GM12878 (cell line): ENCODE data around the gene SDC1. TPM values are rescaled to one million over a fixed set of nuclear protein-coding genes. Genes with fewer than 3 reads are reported as not detected.
A peak's percentile ranks its signal among the peaks of the same experiment; 100 is the strongest.

Experiments
- ATAC-seq: fragments of 200-7000 bp; cut with Tn5 transposase; 3 replicates; pipeline ENCODE4 v1.9.1; 2020; ENCODE audit warnings: mild to moderate bottlenecking, moderate library complexity
- BruUV-seq: library from RNA; stranded (reverse); fragments of 400-500 nt; replicated peaks from 2 replicates; lab custom pipeline; 2021; lab: Mats Ljungman, UMichigan
- CTCF ChIA-PET: fragments of 300-600 bp; sonication (Branson Sonifier 250); formaldehyde crosslinking; extraction: SDS; loops from one replicate; lab custom pipeline; 2021; ENCODE audit warnings: inconsistent platforms; lab: Yijun Ruan, JAX
- POLR2A ChIA-PET: fragments of 350-600 bp; formaldehyde crosslinking; extraction: SDS; loops from one replicate; lab custom pipeline; 2021; ENCODE audit warnings: inconsistent platforms; lab: Charles Lee
- RAD21 ChIA-PET: fragments of 300-600 bp; sonication (Branson Sonifier 250); formaldehyde crosslinking; loops from one replicate; lab custom pipeline; 2023; ENCODE audit warnings: antibody characterized with exemption; ENCODE audit not compliant: unreplicated experiment; lab: Charles Lee
- SMC1A ChIA-PET: fragments of 300-600 bp; sonication (Branson Sonifier 250); formaldehyde crosslinking; loops from one replicate; lab custom pipeline; 2023; ENCODE audit not compliant: unreplicated experiment, uncharacterized antibody; lab: Charles Lee
- DNase-seq: peaks from one replicate; pipeline ENCODE4 v3.0.0-alpha.2; 2011; ENCODE audit warnings: low read depth, low spot score
- FAIRE-seq: peaks from 3 replicates; lab custom pipeline; 2011; peaks lifted over from hg19 to GRCh38; lab: Jason Lieb, UNC
- H2AFZ ChIP-seq: 2 replicates; pipeline ENCODE4 v1.6.0; 2011; ENCODE audit warnings: low read depth, low read length, control low read depth; ENCODE audit not compliant: control insufficient read depth
- H3K27ac ChIP-seq: 2 replicates; pipeline ENCODE4 v1.5.1; 2011; ENCODE audit warnings: control low read depth; ENCODE audit not compliant: control insufficient read depth, insufficient read depth
- H3K27me3 ChIP-seq, 2 experiments: replicated peaks in 1 of 2; 2 replicates each; pipeline versions ENCODE4 v1.6.0 to v1.6.1; 2011; ENCODE audit warnings: low read length in 1 of 2; ENCODE audit not compliant: control insufficient read depth in 2 of 2, insufficient read depth in 2 of 2
- H3K36me3 ChIP-seq, 2 experiments: 2 replicates each; pipeline ENCODE4 v1.5.1; 2011; ENCODE audit warnings: low read length in 1 of 2; ENCODE audit not compliant: control insufficient read depth in 2 of 2, insufficient read depth in 2 of 2
- H3K4me1 ChIP-seq: 2 replicates; pipeline ENCODE4 v1.6.1; 2011; ENCODE audit warnings: mild to moderate bottlenecking, low read length, moderate library complexity, mixed read lengths; ENCODE audit not compliant: control insufficient read depth, insufficient read depth
- H3K4me2 ChIP-seq: 2 replicates; pipeline ENCODE4 v1.6.0; 2011; ENCODE audit warnings: control low read depth; ENCODE audit not compliant: control insufficient read depth, insufficient read depth
- H3K4me3 ChIP-seq: fragments of 200-600 bp; sonication (generic); 2 replicates; pipeline ENCODE4 v1.5.1; 2016
- H3K79me2 ChIP-seq: 2 replicates; pipeline ENCODE4 v1.6.0; 2011; ENCODE audit warnings: low read length; ENCODE audit not compliant: control insufficient read depth, insufficient read depth
- H3K9ac ChIP-seq: 2 replicates; pipeline ENCODE4 v1.8.0; 2011; ENCODE audit warnings: low read length, control low read depth, mixed read lengths; ENCODE audit not compliant: control insufficient read depth, insufficient read depth
- H3K9me3 ChIP-seq: replicated peaks from 3 replicates; pipeline ENCODE4 v1.5.1; 2011; ENCODE audit warnings: mild to moderate bottlenecking, low read length; ENCODE audit not compliant: control insufficient read depth, insufficient read depth
- H4K20me1 ChIP-seq: 2 replicates; pipeline ENCODE4 v1.6.0; 2011; ENCODE audit not compliant: control insufficient read depth, insufficient read depth
- ATF7 ChIP-seq: fragments of 450-650 bp; IDR thresholded peaks from 2 replicates; pipeline ENCODE4 v1.6.1; 2016; ENCODE audit warnings: low read depth, mild to moderate bottlenecking
- BMI1 ChIP-seq: fragments of 450-650 bp; IDR thresholded peaks from 2 replicates; pipeline ENCODE4 v1.6.1; 2016; ENCODE audit warnings: mild to moderate bottlenecking, moderate library complexity, borderline replicate concordance
- CHD4 ChIP-seq: fragments of 200-600 bp; sonication (generic); IDR thresholded peaks from 2 replicates; pipeline ENCODE4 v1.6.1; 2016; ENCODE audit warnings: mild to moderate bottlenecking
- CREM ChIP-seq: IDR thresholded peaks from 2 replicates; pipeline ENCODE4 v1.6.1; 2014; ENCODE audit warnings: antibody characterized with exemption, low read depth
- DPF2 ChIP-seq: fragments of 450-650 bp; IDR thresholded peaks from 2 replicates; pipeline ENCODE4 v1.6.1; 2017; ENCODE audit warnings: mild to moderate bottlenecking
- KAT2A ChIP-seq: conservative IDR thresholded peaks from 2 replicates; pipeline ENCODE4 v1.6.1; 2011; ENCODE audit warnings: low read depth, low read length; ENCODE audit not compliant: control insufficient read depth
- MTA2 ChIP-seq: fragments of 450-650 bp; IDR thresholded peaks from 2 replicates; pipeline ENCODE4 v1.6.1; 2016; ENCODE audit warnings: low read depth, mild to moderate bottlenecking, moderate library complexity
- MXI1 ChIP-seq: fragments of 150-350 bp; IDR thresholded peaks from 2 replicates; pipeline ENCODE4 v1.6.1; 2011; ENCODE audit warnings: low read depth, mild to moderate bottlenecking, inconsistent platforms, low read length, improper control_type of control experiment
- NFIC ChIP-seq: IDR thresholded peaks from 2 replicates; pipeline ENCODE4 v1.6.1; 2012; ENCODE audit warnings: low read depth, mild to moderate bottlenecking, inconsistent platforms, low read length, moderate library complexity
- PKNOX1 ChIP-seq: fragments of 450-650 bp; IDR thresholded peaks from 2 replicates; pipeline ENCODE4 v1.6.1; 2016; ENCODE audit warnings: mild to moderate bottlenecking
- REST ChIP-seq: IDR thresholded peaks from 2 replicates; pipeline ENCODE4 v1.6.1; 2012; ENCODE audit warnings: mild to moderate bottlenecking, low read depth, low read length
- SMC3 ChIP-seq: IDR thresholded peaks from 2 replicates; pipeline ENCODE4 v1.6.1; 2011; ENCODE audit warnings: low read length, improper control_type of control experiment, borderline replicate concordance
- SPI1 ChIP-seq: IDR thresholded peaks from 2 replicates; pipeline ENCODE4 v1.6.1; 2011; ENCODE audit warnings: low read depth, mild to moderate bottlenecking, low read length, moderate library complexity, borderline replicate concordance; ENCODE audit not compliant: insufficient read depth
- TAF1 ChIP-seq: IDR thresholded peaks from 2 replicates; pipeline ENCODE4 v1.6.1; 2011; ENCODE audit warnings: mild to moderate bottlenecking, low read depth, low read length, borderline replicate concordance
- USF1 ChIP-seq: IDR thresholded peaks from 2 replicates; pipeline ENCODE4 v1.6.1; 2011; ENCODE audit warnings: borderline replicate concordance, low read depth, mild to moderate bottlenecking, moderate library complexity, mixed read lengths, low read length; ENCODE audit not compliant: insufficient read depth; ENCODE audit errors: extremely low read length
- USF2 ChIP-seq: IDR thresholded peaks from 2 replicates; pipeline ENCODE4 v1.6.1; 2011; ENCODE audit warnings: low read depth, low read length, improper control_type of control experiment, borderline replicate concordance
- ZNF384 ChIP-seq: IDR thresholded peaks from 2 replicates; pipeline ENCODE4 v1.6.1; 2012; ENCODE audit warnings: low read depth, mild to moderate bottlenecking, low read length, improper control_type of control experiment, borderline replicate concordance
- WGBS: methylation state at CpG from one replicate; pipeline ENCODE4 v1.1.6; 2016; ENCODE audit warnings: low lambda C conversion rate; ENCODE audit not compliant: insufficient replicate concordance, insufficient coverage; ENCODE audit errors: missing lambda C conversion rate; 5-methylcytosine and 5-hydroxymethylcytosine counted together
- in situ Hi-C: fragments of 300-500 bp; cut with MboI; formaldehyde crosslinking; loops from 9 replicates; pipeline ENCODE4 v1.14.3; 2018; ENCODE audit warnings: mixed read lengths
- intact Hi-C: fragments of 100-400 bp; cut with micrococcal nuclease; formaldehyde crosslinking; loops from one replicate; pipeline ENCODE4 v1.14.2; 2022; ENCODE audit not compliant: unreplicated experiment
- polyA plus RNA-seq, 11 experiments: library from polyadenylated mRNA; depleted of rRNA in 4 of 11; unstranded in 6 of 11; stranded (reverse) in 5 of 11; fragments of >200 nt; fragmentation: Nextera tagmentation in 4 of 11; fragmentation: Illumina TruSeq in 1 of 11; extraction: Ambion mirVana in 4 of 11; extraction: Trizol in 1 of 11; gene quantifications; 1 replicate in 1 of 11; 2 replicates in 10 of 11; pipeline versions ENCODE4 v1.2.1 to v1.2.3, GENCODE V29; 2011 to 2016; ENCODE audit warnings: inconsistent platforms in 2 of 11, missing spikeins in 2 of 11, low read depth in 1 of 11
- total RNA-seq, 4 experiments: library from RNA; depleted of rRNA in 3 of 4; stranded (reverse); fragments of >200 nt in 3 of 4; fragmentation: Illumina TruSeq in 1 of 4; extraction: Trizol in 1 of 4; gene quantifications; 2 replicates each; pipeline versions ENCODE4 v1.2.1 to v1.2.3, GENCODE V29; 2013 to 2021

SDC1 gene
- total and polyA plus RNA-seq, 10 of the 15 experiments (the other 5 are each of a cell fraction or from before 2014, with no cell fraction given): 0.85 to 36.8 (median 23.7) TPM

GRCh38 chr2:20207051-20207450, 17.9 kb downstream of the SDC1 start (continued):
- TF ChIP-seq USF1 (no peak), MXI1 (no peak)

- in situ Hi-C loops (no loop called here), intact Hi-C loops (no loop called here)
- no TSS peak for BruUV-seq
- ChIA-PET CTCF (interaction anchor here (1.2 to 5.2 kb wide), 3 partner anchors 16 to 70 kb away, joined by 3 to 23 read pairs (median 7); partner anchors contain the start of gene SDC1), RAD21 (interaction anchor here (0.9 to 3.5 kb wide), 2 partner anchors 16 to 20 kb away, joined by 3 to 19 read pairs; no protein-coding TSS in a partner anchor), POLR2A (no interaction called here), SMC1A (no interaction called here)
- H3K36me3 ChIP-seq: no peaks in the 10 kb centered on the region; a peak in 1 of 4 replicates
- H3K4me1 ChIP-seq: peaks cover 38% of the 10 kb centered on the region
- H4K20me1 ChIP-seq: no peaks in the 10 kb centered on the region
- DNase-seq (no peak), ATAC-seq (no peak), FAIRE-seq (no peak)
- H3K79me2 ChIP-seq: peaks cover 3% of the 10 kb centered on the region; the same call in 1 of the 2 replicates
- 94% methylated on average over 5 of the region's 10 CpGs for WGBS
- no peak overlapping the region for H3K4me3 ChIP-seq
- no peak overlapping the region for H3K9ac ChIP-seq
- H3K27ac ChIP-seq: 0 out of 2 replicates have a peak overlapping the region, but pooled peaks have one; percentile 58
- no peaks in the 10 kb centered on the region for H3K27me3 ChIP-seq
- no peak overlapping the region for H3K4me2 ChIP-seq
- H3K9me3 ChIP-seq: no peaks in the 10 kb centered on the region
- no peak overlapping the region for H2AFZ ChIP-seq
- TF ChIP-seq USF2 (no peak), TAF1 (no peak), PKNOX1 (no peak), KAT2A (no peak), CHD4 (no peak), MTA2 (no peak), SMC3 (no peak), ZNF384 (no peak), REST (no peak), ATF7 (no peak), BMI1 (no peak), NFIC (no peak), SPI1 (no peak), CREM (no peak), DPF2 (no peak)
Observed at GRCh38 chr2:20205915-20206524, 18.9 kb downstream of the SDC1 start.
